ENCODE results near the gene ABR.
A peak's percentile ranks its signal among the peaks of the same experiment; 100 is the strongest.

The ABR gene

DNA sequence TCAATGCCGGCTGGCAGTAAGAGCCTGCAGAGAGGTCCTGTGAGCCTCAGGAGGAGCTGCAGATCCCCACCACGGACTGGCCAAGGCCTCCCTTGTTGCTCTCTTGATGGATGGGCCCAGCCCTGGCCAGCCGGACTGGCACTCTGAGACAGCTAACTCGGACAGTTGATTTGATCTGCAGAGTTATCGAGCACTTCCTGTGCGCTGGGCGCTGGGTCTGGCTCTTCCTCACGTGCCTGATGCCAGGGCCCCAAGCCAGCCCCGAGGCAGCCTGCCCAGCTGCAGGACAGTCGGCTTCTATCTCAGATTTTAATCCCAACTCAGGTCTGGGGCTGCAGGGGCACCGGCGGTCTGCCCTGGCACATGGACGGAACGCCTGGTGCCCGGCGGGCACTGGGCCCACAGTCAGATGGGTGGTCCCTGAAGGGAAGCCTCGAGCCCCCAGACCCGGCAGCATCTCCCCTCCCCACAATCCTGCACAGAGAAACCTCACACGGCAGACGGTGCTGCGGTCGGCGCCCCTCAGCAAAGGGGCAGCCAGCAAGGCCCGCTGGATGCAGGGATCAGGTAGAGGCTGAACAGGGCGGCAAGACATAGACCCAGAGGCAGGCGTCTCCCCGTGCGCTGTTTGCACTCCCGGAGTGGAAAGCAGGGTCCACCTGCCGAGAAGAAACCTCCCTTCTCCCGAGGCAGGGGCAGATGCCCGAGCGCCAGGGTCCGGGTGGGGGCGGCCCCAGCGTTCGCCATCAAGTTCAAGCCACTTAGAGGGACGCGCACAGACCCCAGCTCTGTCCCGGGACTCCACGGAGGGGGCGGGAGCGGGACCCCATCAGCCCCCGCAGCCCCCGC is 148.9 kb downstream of the ABR start:
- DNase-seq (ENCODE audit: low spot score), result no peak

GRCh38 chr17:1029922-1030644 is 149.7 kb downstream of the ABR start:
- no peak for DNase-seq (ENCODE audit: low spot score)

DNA sequence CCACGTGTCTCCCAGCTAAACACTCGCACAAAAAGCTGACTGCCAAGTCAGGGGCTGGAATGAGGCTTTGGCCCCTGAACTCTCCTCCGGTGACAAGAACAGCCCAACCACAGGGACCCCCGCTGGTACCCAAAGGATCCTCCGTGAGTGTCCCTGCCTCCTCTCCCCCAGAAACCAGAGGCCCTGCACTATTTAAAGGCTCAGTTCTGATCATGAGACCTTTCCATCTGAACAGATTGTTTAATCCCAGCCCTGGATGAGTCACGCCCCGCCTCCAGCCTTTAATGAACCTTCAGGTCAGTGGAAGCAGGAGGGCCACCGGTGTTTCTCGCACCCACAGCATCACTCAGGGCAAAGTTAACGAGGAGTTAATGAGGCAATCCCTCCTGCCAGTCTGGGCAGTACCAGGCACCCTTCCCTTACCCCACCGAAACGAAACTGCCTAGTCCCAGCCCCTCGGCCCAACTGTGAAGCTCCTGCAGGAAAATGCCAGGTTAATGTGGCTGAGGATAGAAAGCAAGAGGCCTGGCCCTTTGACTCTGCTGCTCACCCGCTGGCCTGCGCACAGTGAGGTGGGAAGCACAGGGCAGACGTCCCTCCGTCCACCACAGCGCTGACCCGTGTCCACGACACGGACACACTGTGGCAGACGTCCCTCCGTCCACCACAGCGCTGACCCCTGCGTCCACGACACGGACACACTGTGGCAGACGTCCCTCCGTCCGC is 150.4 kb downstream of the ABR start:
- no peak for DNase-seq (ENCODE audit: low spot score)

DNA sequence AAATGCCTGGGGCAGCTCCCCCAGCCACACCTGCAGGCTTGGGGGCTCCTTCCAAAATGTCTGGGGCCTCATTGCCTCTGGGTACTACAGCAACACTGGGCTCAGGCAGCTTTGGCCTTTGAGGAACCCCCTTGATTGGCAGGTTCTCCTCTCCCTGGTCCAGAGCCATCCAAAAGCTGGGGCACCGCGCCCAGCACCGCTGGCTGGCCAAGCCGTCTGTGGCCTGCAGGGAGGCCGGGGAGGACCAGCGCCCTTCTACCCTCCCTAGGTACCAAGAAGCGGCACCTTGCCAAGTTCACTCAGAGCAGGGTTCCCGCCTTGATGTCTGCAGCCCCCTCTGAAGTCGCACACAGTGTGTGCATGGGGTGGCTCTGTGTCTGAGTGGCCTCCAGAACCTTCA is 152.7 kb downstream of the ABR start:
- DNase-seq (ENCODE audit: low spot score), result no peak

GRCh38 chr17:1026599-1026975 is 153.2 kb downstream of the ABR start:
- no peak for DNase-seq (ENCODE audit: low spot score)

DNA sequence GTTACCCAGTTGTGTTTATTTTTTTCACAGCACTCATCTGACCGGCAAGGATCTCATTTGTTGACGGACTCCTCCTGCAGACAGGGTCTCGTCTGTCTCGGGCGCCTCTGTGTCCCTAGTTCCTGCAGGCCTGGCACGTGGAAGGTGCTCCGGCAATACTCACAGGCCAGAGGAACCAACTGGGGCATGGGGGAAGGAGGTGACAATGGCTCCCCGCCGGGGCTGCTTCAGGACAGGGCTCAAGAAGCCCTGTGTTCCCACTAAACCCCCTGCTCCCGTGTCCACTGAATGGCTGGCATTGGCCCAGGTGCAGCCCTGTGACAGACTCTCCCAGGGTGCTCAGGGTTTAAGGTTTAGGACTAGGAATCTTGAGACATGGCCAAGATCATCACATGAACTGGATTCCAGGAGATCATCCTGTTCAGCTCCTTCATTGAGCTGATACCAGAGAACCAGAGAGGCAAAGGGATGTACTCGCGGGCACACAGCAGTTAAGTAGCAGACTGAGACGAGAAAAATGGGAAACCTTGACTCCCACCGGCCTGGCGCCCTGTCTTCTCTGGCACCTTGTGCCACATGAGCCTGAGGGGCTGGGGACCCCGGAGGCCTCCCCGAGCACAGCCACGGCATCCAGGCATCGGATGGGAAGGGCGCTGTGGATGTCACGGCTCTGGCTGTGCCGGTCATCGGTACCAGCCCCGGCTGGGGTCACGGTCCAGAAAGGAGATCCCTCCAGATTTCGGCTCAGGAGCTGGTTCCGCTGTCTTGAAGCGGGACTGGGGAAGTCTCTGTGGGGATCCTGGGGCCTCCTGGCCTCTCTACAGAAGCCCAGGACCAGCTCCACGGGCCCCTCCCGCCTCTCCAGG is 153.8 kb downstream of the ABR start:
- DNase-seq (ENCODE audit: low spot score), result no peak

DNA sequence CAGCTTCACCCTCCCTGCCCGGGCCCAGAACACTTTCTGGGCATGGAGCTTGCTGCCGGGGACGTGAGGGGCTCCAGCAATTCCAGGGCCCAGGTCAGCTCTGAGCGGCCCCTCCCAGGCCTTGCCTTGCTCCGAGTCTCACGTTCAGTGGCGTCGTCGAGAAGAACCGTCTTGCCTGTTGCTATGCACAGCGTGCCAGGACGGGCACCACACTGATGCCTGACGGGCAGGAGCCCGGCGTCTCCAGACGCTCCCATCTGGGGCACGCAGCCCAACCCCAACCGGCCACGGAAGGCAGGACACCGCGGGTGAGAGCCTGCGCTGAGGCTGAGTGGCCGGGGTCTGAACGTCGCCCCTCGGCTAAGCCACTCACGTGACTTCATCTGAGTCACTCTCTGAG is 155.7 kb downstream of the ABR start:
- DNase-seq (ENCODE audit: low spot score), result no peak

- DNase-seq (ENCODE audit: low spot score), result no peak
Measured at GRCh38 chr17:1022278-1023024, 157.3 kb downstream of the ABR start.

GRCh38 chr17:1021147-1021546 is 158.6 kb downstream of the ABR start:
- no peak for DNase-seq (ENCODE audit: low spot score)

GRCh38 chr17:1019451-1019850 is 160.3 kb downstream of the ABR start:
- no peak for DNase-seq (ENCODE audit: low spot score)

- no peak for DNase-seq (ENCODE audit: low spot score)
Measured at GRCh38 chr17:1018547-1018946, 161.2 kb downstream of the ABR start.

DNA sequence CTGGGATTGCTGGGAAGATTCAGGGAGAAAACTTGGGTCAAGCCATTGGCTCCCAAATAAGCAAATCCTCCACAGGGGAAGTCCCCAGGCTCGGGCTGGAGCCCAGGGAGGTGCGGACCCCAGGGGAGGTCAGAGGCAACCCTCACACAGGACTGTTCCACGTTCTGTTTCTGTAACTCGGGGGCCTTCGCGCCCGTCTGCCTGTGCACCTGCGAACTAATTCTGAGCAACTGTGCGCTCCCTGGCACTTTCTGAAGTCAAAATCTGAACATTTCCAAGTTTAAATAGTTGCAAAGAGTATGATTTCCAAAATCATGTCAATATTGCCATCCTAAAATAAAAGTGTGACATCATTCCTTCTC is 166.1 kb downstream of the ABR start:
- DNase-seq (ENCODE audit: low spot score), result no peak

- DNase-seq (ENCODE audit: low spot score), result no peak
Measured at GRCh38 chr17:1012823-1013728, 166.7 kb downstream of the ABR start.

DNA sequence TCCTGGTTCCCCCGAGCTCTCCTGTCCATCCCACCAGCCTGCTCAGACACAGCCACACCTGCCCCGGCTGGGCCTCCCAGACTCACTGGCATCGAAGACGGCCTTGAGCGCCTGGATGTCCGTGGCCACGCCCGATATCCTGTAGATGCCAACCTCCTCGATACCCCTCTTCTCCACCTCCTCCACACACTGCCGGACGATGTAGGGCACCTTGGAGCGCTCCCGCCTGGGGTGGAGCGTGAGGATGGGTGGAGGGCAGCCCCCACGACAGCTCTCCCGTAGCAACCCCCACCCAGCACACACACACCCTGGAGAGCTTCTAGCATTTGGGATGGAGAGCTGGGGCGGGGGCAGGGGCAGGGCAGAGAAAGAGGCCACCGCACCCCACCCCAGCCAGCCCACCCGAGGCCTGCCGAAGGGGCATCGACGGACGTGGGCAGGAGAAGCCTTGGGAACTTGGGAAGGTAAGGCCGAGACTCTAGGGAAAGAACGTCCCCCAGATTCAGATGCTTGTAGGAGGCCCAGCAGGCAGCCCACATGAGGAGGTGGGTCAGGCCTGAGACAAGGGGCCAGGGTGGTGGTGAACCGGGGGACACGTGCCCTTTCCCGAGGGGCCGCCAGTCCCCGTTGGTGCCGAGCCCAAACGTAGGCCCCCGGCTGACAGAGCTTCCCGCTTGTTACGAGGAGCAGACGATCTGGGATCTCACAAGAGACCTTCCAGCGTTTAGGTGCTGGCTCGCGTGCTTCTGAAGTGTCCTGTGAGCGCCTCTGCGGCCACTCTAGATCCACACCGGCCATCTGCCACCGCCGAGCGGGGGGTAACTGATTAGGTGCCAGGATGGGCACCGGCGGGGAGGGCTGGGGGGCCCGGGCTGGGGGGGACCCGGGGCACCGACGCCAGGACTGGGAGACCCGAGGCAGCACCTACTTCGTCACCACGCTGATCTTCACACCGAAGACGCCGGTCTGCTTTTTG is 167.7 kb downstream of the ABR start:
- DNase-seq (ENCODE audit: low spot score), result no peak

DNA sequence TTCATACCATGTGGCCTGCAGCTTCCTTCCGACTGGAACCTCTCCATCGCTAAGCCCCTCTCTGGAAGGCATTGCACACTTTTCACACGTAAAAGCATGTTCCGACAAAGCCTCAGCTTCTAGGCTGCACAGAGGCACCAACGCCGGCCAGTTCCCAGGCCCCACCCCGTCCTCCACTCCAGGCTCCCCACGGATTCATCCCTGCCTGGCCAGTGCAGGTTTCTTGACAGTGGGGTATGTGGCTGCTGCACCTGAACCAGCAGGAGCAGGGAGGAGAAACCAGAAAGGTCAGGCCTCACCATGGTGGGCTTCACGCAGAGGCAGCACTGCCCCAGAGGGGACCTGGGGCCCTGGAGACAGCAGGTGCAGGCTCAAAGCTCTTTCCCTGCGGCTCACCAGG is 168.6 kb downstream of the ABR start:
- DNase-seq (ENCODE audit: low spot score), result no peak

DNA sequence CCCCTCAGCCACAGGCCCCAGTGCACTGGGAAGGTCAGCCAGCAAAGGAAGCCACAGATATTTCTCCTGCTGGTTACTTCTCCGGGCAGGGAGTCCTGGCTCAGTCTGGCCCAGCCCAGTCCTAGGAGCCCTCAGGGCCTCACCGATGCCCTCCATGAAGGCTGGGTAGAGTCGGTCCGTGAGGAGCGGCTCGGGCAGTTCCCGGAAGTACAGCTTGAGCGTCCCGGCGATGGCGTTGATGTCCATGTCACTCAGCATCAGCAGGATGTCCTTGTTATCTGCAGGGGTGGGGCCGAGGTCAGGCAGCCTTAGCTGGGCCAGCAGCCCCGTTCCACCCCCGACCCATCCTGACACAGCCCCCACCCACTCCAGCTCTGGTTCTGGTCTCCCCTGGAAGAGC is 169.2 kb downstream of the ABR start:
- DNase-seq (ENCODE audit: low spot score), result no peak

DNA sequence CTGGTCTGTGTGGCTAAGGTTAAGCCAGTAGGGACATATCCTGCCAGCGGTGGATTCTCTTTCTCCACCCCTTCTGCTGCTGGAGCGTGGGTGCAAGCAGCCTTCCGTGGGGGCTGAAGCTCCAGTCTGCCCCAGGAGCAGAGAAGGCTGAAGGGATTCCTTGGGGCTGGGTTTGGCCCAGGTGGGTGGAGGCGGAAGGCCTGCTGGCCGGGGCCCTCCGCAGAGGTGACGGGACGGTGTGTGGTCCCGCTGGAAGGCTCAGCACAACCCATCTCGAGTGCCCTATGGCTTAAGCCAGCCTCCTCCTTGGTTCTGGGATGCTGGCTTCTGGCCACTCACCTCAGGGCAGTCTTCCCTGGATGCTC is 169.7 kb downstream of the ABR start:
- DNase-seq (ENCODE audit: low spot score), result no peak

- DNase-seq (ENCODE audit: low spot score), result peak; percentile 62
Measured at GRCh38 chr17:1009229-1010085, 170.3 kb downstream of the ABR start.

Measured in left forelimb (tissue), 1 donor.